ENCODE measurements around the gene AATF.

- TF ChIP-seq CTCF (IDR thresholded peaks at IDR 0.05; ENCODE audit: insufficient read depth, low read length), result no peak
- no peak for TF ChIP-seq REST (IDR thresholded peaks at IDR 0.05; ENCODE audit: insufficient replicate concordance, low read depth)
- no peak for TF ChIP-seq POLR2AphosphoS5 (IDR thresholded peaks at IDR 0.05; ENCODE audit: low read depth)
- TF ChIP-seq SPI1 (IDR thresholded peaks at IDR 0.05; ENCODE audit: borderline replicate concordance, low read depth), result no peak
- no peak for TF ChIP-seq GABPA (IDR thresholded peaks at IDR 0.05; ENCODE audit: low read depth)
These were observed 118.9 kb downstream of the AATF start for GRCh38 chr17:37067555-37068111.

Data from HL-60 (cell line).